NCI-H1105 (cell line): ENCODE measurements around the gene TWIST1.

Experiments used
- DNase-seq: peaks from one replicate; lab custom pipeline; 2025; lab: John Stamatoyannopoulos, UW

The TWIST1 gene

GRCh38 chr7:19095353-19095860, 22.0 kb downstream of the TWIST1 start:
- DNase-seq = no peak

DNA sequence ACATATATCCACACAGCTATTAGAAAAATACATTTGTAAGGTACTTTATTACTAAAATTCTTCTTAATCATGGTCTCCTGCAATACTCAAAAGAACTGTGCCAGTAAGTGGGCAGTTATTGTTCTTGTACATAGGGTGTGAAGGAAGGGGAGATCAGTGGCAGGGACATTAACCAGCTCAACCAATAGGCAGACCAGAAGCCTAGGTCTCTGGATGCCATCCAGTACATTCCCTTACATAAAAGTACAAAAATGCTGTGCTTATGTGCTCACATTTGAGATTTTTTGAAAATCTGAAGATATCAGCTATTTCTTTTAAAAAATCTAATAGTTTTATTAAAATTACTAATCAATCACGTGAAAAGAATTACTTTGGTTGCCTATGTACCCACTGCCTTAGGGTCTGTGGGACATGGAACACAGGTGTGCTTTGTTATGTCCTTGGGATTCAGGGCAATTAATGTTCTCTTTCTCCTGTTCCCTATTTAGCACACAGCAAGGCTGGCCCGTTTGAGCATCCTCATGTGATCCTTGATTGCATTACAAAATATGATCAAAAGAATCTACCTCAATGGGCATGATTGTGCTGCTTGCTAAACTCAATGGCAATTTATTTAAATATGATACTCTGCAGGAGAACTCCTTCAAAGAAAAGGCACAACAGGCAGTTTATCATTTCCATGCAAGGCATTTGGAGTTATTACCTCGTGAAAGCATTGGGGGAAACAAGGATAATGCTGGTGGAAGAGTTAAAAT, 22.7 kb downstream of the TWIST1 start:
- no peak for DNase-seq

GRCh38 chr7:19094138-19094537, 23.3 kb downstream of the TWIST1 start:
- DNase-seq = no peak

DNA sequence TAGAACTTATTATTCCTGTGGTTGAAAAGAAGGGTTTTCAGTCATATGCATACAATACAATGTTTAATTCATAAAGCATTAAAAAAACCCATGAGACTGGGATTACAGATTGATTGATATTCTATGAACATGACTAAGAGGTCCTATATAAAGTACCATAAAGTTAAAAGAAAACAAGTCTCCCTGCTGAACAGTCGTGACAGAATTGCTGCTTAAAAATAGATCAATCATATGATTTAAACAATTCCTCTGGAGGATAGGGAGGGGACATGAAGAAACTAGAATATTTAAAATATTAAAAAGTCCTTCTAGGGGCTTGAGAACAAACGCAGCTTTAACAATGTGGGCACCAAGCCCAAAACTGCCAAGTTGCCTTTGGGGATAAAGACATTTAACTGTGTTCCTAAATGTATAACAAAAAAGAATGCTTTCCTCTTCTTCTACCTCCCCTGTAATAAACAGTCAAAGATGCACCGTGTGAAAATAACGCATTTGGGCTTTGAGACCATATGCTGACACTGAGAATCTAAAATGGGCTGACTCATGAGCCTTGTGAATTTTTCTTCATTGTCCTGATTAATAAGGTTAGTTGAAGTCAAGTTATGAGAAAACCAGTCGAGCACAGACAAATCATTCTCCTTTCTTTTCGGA, 25.8 kb downstream of the TWIST1 start:
- DNase-seq = no peak

GRCh38 chr7:19090526-19090925, 26.9 kb downstream of the TWIST1 start:
- no peak for DNase-seq

- no peak for DNase-seq
Observed at GRCh38 chr7:19089797-19090196, 27.6 kb downstream of the TWIST1 start.

DNA sequence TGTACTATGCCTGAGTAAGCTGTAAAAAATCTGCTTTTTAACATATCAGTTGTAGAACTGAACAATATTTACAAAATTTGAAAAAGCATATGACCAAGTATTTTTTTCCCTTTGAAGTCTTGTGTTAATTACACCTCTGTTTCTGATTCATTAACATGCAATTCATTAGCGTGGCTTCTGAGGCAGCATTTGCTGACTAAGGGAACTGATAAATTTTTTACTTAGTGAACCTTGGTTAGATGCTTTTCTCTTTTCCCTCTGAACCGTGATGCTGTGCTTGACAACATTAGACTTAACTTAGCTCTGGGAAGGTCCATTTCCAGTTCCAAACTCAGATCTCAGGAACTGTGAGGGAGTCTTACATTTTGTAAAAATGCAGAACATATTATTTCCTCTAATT, 28.1 kb downstream of the TWIST1 start:
- no peak for DNase-seq

DNA sequence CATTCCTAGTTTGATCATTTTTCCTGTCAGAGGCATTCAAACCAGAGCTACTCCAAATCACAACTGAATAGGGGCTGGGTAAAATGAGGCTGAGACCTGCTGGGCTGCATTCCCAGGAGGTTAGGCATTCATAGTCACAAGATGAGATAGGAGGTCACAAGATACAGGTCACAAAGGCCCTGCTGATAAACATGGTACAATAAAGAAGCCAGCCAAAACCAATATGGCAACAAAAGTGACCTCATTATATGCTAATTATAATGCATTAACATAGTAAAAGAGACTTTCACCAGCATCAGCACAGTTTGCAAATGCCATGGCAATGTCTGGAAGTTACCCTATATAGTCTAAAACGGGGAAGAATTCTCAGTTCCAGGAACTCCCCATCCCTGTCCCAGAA, 37.3 kb downstream of the TWIST1 start:
- no peak for DNase-seq

DNA sequence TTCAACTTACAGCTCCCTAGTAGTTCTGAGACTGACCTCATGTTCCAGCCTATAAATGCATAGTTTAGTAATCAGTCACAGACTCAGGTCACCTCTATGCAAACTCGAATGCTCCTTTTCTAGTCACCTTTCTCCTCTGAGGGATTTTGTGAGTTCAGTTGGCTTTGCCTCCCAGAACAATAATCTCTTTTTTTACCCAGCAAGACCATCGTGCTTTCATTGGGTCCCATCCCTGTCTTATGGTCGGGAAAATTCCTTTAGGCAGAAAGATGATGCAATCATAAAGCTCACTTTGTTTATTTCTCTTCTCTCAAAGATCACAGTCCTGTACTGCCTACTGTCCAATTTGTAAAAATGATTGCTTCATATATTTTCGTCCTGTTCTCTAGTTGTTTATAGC, 38.4 kb downstream of the TWIST1 start:
- no peak for DNase-seq

- no peak for DNase-seq
Observed at GRCh38 chr7:19069842-19070241, 47.6 kb downstream of the TWIST1 start.

DNA sequence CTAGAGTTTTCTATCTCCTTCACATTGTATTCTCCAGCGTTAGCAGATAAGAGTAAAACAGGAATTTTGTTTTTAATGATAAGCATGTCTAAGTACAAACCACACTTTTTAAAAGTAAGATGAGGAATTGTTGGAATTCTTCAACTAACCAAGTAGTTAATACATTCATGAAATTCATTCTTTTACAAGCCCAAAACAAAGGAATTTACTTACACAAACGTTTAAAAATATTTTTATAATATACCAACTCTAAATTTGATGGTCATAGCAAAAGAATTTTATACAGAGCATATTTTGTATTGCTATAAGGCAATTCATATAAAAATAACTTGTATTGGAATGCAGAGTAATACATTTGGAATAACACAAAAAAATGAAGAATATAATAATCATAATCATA, 51.3 kb downstream of the TWIST1 start:
- no peak for DNase-seq
